HG03571 (cell line): ENCODE results near the gene XRCC5.
A peak's percentile ranks its signal among the peaks of the same experiment; 100 is the strongest.

Experiments
- ATAC-seq: cut with Tn5 transposase; IDR thresholded peaks from one replicate; pipeline ENCODE4 v1.9.1; 2021; ENCODE audit not compliant: unreplicated experiment

Gene XRCC5

DNA sequence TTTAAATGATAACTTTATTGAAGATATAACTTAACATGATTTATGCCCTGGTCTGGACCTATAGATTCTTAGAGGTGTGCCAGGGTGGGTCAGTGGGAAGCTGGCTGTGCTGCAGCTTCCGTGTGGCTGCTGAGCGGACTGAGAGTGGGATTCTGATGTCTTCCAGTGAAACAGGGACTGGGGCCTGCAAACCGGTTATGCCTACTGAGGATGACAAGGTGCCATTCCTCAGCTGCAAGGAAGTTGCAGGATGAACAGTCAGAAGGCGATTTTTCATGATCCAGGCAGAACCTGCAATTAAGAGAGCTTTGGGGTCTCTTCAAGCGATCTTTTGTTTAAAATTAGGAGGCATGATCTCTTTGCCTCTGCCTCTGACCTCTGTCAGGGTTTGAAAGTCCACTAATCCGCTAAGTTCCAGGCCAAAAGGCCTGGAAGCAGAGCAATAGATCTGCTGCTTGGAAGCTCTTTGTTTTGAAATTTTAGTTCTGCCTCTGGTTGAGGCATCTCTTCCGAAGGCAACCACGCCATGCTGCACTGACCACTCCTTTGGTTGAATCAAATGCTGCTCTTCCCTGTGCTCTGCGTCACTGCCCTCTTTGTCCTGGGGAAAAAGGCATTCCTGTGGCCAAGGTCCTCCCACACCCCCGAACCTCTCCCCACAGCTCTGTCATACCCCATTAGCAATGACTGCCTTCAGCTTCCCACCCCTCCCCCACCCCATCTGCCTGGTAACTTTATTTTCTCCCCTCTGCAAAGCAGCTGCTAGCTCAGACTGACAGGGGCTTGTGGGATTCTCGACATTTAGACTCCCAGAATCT is 25.5 kb upstream of the XRCC5 start:
- no peak for ATAC-seq

DNA sequence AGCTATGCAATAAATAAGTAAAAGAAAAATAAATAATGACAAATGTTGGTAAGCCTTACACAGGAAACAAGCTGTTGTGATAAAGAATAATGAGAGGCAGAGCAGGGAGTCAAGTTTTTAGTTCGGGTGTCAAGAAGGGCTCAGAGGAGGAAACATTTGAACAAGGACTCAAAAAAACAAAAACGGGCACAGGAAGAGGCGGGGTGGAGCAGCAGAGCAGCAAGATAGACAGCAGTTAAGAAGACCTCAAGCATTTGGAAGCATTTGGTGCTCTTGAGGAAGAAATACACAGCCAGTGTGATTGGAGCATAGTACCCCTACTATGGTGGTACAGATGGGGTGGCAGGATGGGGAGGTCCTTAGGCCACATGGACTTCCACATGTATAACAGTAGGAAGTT is 24.6 kb upstream of the XRCC5 start:
- no peak for ATAC-seq

DNA sequence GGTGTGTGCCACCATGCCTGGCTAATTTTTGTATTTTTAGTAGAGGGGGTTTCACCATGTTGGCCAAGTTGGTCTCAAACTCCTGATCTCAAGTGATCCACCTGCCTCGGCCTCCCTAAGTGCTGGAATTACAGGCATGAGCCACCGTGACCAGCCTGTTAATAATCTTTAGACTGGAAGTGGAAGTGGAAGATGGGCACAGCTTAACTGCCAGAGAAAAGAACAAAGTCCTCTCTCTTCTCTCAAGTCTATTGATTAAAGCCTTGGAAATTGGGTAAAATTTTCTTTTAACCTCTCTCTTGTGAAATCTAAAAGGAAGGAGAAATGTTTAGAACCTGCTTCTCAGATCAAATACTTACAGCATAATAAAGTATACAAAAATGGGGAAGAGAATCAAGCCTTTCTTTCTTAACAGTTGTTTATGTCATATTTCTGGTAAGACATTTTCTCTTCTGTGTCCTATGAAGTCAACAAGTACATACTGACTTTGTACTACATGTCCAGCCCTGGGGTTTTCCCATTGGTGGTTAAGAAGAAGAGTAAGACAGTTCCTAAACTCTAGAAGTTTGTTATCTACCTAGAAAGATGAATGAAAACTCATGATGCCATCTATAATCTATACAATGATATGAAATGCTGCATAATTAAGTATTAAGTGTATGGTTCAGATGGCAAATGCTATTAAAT is 22.8 kb upstream of the XRCC5 start:
- ATAC-seq = no peak

DNA sequence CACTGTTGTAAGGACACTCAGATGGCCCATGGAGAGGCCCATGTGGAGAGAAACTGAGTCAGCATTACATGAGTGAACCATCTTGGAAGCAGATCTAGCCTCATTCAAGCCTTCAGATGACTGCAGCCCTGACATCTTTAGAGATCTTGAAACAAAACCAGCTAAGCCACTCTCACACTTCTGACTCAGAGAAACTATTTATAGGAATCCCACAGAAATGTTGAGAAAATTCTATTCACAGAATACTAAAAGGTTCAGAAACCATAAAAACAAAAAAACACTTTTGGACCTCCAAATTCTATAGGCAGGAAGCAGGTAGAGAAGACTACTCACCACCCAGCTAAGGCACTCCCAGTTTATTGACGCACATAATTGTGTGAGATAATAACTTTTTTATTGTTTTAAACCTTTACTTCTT is 18.8 kb upstream of the XRCC5 start:
- no peak for ATAC-seq

DNA sequence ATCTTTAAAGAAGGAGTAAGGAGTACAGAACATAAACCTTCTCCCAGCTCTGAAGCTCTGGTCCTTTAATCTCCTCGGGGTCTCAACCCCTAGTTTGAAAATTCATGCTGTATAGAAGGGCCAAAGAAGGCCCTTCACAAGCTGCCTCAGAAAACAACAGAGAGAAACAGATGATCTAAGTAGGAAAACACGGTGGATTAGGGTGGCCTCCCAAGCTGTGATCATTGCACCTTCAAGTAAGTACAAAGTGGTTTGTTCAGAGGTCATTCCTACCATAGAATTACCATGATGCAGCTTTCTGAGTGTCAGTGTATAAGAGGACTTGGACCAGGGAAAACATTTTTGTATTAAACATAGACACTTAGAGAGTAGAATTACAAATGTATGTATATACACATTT is 16.5 kb upstream of the XRCC5 start:
- no peak for ATAC-seq

DNA sequence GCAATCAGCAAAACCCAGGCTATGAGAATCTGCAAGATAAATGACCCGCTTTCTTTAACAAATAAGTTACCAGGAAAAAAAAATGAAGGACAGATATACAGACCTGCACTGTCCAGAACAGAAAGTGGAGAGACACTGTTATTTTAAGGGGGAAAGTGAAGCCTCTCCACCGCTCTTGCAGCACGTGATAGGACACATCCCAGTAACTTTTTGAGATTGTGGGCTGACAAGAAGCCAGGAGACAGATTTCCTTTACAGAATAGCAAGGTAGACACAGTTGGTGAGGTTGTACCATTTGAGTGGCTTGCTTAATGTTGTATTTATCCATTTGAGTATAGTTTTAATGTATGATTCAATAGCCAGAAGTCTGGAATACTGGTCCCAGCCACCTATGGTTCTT is 14.4 kb upstream of the XRCC5 start:
- ATAC-seq = no peak

DNA sequence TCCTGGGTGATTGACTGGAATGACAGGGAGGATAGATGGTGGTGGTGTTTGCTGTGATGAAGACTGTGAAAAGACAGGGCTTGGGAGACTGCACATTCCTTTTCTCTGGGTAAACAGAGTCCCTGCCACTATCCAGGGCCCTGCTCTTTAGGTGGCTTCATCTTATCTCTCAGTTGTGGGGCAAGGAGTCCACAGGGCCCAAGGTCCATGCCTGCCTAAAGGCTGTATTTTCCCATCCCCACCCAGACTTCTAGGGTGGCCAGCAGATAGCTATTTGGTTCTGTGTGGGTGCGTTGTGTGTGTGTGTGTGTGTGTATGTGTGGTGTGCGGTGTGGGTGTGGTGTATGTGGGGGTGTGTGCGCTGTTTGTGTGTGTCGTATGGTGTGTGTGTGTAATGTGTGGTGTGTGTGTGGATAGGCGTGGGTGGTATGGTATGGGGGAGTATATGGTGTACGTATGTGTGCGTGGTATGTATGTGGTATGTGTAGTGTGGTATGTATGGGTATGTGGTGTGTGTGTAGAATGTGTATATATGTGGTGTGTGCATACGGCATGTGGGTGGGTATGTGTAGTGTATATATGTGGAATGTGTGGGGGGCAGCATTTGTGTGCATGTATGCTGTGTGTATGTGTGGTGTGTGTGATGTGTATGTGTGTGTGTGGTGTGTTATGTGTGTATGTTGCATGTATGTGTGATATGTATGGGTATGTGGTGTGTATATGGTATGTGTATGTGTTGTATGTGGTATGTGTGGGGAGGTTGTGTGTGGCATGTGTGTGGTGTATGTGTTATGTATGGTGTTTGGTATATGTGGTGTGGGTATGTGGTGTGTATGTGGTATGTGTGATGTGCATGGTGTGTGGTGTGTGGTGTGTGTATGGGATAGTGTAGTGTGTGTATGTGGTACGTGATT is 10.5 kb upstream of the XRCC5 start:
- ATAC-seq = no peak

DNA sequence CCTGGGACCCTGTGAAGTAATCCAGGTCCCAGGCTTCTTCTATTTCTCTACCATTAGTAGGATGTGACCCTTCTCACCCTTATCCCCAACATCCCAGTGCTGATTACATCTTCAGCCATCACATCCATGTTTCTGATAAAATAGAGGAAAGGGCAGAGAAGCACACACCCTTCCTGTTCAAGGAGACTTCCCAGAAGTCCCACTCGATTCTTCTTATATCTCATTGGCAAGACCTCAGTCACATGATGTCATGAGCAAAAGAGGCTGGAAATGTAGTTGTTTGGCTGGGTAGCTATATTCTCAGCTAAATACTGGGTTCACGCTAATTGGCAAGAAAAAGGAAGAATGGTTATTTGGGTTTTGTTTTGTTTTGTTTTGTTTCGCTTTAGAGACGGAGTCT is 8.0 kb upstream of the XRCC5 start:
- no peak for ATAC-seq

DNA sequence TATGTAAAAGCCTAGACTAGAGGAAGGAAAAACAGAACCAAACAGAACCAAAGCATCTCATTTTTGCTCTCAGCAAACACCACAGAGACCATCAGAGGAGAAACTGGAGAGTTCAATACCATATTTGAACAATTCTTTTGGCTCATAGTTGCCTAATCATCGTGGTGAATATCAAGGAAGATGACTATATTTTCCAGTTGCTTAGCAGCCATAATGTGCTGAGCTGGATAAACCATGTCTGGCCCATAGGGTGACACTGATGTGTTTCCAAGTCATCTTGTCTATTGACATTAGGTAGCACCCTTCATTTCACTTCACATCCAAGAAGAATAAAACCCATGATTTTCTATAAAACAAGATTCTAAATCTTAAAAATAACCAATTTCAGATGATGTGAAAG is 5.9 kb upstream of the XRCC5 start:
- no peak for ATAC-seq

DNA sequence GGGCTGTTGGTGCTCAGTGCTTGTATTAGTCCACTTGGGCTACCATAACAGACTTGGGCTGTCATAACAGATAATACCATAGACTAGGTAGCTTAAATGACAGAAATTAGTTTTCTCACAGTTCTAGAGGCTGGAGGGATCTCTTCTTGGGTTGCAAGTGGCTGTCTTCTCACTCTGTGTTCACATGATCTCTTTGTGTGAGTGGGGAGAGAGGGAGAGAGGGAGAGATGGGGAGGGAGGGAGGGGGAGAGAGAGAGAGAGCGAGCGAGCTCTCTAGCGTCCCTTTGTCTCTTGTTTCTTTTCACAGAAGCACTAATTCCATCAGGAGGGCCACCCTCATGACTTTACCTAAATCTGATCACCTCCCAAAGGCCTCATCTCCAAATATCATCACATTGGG is 4.5 kb upstream of the XRCC5 start:
- no peak for ATAC-seq

DNA sequence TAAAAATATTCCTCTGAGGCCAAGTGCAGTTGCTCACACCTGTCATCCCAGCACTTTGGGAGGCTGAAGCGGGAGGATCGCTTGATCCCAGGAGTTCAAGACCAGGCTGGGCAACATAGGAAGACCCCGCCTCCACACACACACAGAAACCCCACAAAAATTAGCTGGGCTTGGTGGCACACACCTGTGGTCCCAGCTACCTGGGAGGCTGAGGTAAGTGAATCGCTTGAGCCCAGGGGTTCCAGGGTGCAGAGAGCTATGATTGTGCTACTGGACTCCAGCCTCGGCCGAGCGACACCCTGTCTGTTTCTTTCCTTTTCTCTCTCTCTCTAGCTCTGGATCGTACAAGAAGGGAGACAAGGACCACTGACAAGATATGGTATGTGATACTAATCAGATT is 1.8 kb upstream of the XRCC5 start:
- ATAC-seq = no peak

DNA sequence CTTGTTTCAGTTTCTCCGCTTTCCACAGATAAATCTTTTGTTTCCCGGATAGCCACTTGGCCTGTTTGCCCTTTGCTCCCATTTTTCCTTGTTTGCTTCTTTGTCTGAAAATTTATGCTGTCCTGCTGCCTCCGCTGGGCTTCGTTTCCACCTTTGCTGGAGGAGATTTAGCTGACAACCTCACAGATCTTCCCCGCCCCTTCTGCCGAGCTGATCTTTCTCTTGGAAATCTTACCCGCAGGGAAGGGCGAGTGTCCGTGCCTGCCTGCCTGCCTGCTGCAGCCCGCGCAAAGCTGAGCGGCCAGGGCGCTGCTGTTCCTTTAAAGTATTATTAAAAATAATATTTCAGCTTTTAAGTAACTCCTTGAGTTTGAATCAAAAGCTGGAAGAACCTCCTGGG is 1.4 kb upstream of the XRCC5 start:
- ATAC-seq = no peak

DNA sequence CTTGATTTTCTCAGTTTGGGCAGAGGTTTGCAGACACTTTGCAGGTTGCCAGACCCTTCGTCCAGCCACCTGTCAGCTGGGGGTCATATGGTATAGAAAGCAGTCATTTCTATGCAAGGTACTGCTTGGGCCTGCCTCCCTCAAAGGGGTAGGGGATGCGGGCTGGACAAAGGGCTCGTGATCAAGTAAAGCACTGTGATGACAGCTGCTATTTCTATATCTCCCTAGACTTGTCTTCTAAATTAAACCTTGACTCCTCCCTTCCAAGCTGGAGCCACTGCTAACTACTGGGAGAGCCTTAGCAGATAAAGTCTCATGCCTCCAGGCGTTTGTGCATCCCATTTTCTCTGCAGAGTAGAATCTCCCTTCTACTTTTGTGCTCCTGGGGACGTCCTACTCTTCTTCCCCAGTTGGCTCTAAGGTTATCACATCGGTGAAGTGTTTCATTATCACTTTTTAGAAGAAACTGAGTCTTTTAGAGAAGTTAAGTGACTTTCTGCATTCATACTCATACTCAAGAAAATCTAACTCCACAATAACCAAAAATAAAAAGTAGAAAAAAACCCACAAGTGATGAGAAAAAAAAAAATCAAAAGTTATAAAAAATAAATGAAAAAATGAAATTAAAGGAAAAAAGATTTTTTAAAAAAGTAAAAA is 710 bp upstream of the XRCC5 start:
- ATAC-seq = no peak

DNA sequence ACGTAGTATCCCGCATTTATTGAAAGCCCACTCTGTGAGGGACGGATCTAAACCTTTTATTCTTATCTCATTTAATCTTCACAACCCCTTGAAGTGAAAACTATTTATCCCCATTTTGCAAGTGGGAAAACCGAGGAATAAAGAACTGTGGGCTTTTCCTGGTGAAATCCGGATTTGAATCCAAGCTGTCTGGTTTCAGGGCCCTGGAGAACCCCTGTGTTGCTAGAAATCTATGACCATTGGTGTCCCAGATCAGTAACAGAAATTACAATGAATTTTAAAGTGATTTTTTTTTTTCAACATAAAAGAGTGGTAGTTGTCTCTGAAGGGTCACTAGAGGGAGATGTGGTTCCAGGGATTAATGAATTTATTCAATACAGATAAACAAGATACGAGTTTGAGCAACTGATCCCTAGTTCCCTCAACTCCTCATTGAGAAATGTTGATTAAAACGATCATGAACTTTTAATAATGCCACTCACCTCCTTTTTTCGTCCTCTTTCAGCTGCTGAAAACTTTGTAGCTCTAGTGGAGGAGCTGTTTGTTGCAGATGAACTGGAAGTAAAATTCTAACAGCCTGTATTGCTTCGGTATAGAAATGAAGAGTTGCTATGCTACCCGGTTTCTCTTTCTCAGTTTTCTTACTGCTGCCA is 940 bp downstream of the XRCC5 start:
- ATAC-seq = no peak

DNA sequence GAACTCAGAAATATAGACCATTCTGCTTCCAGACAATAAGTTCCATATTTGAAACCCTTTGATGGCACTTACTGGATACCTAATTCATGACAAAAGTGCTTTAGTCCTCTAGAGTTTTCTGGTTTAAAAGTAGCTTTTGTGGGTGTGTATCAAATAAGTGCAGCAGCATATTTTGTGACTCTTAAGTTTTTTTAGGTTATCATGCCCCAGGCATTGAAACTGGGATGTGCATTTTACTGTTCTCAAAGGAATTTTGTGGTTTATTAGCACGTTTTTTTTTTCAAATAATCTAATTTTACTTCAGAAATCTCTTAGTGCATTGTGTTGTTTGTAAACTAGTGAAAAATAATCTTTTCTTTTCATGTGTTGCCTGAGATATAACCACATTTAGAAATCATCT is 1.5 kb downstream of the XRCC5 start:
- no peak for ATAC-seq

DNA sequence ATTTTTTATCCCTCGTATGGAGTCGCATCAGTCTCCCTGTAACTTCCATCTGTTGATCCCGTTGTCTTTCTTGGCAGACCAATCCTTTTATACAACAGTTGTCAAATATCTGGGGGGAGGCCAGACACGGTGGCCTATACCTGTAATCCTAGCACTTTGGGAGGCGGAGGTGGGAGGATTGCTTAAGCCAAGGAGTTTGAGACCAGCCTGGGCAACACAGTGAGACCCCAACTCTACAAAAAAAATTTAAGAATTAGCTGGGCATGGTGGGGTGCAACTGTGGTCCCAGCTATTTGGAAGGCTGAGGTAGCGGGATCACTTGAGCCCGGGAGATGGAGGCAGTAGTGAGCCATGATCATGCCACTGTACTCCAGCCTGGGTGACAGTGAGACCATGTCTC is 2.0 kb downstream of the XRCC5 start:
- ATAC-seq = no peak

DNA sequence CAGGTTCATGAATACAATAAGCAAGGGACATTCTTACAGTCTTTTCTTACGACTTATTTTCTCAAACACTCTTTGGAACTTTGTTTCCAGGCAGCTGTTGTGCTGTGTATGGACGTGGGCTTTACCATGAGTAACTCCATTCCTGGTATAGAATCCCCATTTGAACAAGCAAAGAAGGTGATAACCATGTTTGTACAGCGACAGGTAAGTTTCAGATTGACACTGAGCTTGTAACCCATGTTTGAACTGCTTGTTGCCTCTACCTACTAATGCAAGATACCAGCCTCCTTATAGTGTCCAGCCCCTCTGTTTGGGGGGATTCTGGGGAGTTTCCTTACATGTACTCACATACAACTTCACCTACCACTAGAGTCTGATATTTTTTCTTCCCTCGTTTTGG is 3.8 kb downstream of the XRCC5 start:
- no peak for ATAC-seq

DNA sequence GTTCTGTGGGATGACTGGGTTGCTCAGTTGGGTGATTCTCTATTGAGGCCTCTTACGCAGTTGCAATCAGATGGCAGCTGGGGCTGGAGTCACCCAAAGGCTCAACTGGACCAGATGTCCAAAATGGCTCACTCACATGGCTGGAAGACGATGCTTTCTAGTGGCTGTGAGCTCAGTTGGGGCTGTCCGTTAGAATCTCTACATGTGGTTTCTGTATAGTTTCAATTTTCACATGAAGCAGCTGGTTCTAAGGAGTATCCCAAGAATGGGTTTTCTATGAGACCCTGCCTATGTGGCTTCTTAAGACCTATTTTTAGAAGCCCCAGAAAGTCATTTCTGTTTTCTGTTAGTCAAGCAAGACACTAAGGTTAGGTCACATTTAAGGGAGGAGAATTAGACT is 4.4 kb downstream of the XRCC5 start:
- ATAC-seq = peak; percentile 51

DNA sequence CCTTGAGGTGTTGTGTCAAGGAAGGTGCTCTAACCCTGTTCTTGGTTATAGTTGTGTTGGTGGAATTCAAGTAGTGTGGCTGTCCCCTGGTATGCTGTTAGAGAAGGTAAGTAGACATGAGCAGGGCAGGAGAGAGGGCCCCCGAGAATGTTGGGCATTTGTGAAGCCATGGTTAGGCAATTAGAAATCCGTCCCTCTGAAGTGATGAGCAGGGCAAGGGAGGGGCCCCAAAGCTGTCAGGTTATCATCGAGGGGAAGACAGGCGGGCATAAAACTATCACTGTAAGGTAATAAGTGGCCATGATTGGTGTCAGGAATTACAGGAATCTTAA is 5.2 kb downstream of the XRCC5 start:
- no peak for ATAC-seq

DNA sequence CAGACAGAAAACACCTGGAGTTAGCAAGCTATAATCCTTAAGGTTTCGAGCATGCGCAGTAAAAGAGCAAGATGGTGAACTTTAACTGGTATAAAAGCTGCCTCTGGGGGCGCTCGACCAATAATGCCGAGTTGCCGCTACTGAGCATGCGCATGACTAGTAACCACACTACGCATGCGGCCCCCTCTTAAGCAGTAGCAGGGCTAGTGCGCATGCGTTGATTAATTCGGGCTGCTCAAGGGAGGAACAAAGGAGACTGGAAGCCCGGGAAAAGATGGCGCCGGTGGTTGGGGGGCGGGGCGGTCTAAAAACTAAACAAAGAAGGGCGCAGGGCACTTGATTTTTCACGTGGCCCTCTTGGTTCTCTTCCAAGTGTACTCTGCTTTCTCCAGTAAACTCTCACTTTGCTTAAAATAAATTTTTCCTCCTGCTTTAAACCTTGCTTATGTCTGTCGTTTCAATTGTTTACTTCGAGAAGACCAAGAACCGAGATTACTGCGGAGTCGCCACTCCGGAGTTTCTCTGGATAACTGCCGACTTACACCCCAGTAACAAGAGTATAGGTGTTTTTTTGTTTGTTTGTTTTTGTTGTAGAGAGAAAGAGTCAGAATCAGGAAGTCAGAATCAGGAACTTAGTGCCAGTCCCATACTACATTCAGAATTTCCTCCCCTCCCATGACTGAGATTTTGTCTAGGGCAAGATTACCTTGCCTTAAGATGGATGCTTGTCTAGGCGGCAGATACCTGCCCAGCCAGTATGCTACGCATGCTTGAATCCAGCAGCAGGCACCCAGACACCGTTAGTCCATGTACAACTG is 5.8 kb downstream of the XRCC5 start:
- peak; percentile 45 for ATAC-seq
